ENCODE results near the gene ATXN1. TPM values are rescaled to one million over a fixed set of nuclear protein-coding genes. Genes with fewer than 3 reads are reported as not detected.

The ATXN1 gene
- total and polyA plus RNA-seq, 2 of the 13 experiments (the other 11 are each of a cell fraction or from before 2014, with no cell fraction given): 20.7 to 39.5 TPM

GRCh38 chr6:16721977-16722376, 39.3 kb downstream of the ATXN1 start:
- no peak overlapping the region for H3K27ac ChIP-seq (ENCODE audit: extremely low read length, insufficient read depth, low read length)
- DNase-seq (ENCODE audit: low spot score): no peak
- intact Hi-C loops (cut with micrococcal nuclease; ENCODE audit: unreplicated experiment) (no loop called here), in situ Hi-C loops (cut with HindIII; ENCODE audit: extremely low pct_ligation_motif_present, low pct_unique_long_range_greater_than_20kb) (no loop called here)
- H3K79me2 ChIP-seq (ENCODE audit: insufficient read depth, low read length): peaks cover 69% of the 10 kb centered on the region
- peaks cover 0 to 2% of the 10 kb centered on the region in 2 experiments; a peak in 1 of 5 replicates for H3K36me3 ChIP-seq (replicated peaks in 1 of 2; ENCODE audit: control insufficient read depth in 1 of 2, insufficient read depth in 2 of 2, low read length in 2 of 2)
- TF ChIP-seq ZNF678 (CRISPR knock-in tag; IDR thresholded peaks at IDR 0.05) (no peak), ARNT2 (CRISPR knock-in tag; IDR thresholded peaks at IDR 0.05; ENCODE audit: low read depth) (no peak), RBM22 (optimal IDR thresholded peaks at IDR 0.05; ENCODE audit: low read length) (peak; percentile 63), SMC3 (IDR thresholded peaks at IDR 0.05; ENCODE audit: low read length) (no peak), SP2 (CRISPR knock-in tag; IDR thresholded peaks at IDR 0.05) (no peak), ZNF644 (CRISPR knock-in tag; IDR thresholded peaks at IDR 0.05; ENCODE audit: low read depth) (0 out of 2 replicates have a peak, but pooled peaks have one; percentile 14), HNF4A (CRISPR knock-in tag; IDR thresholded peaks at IDR 0.05) (peak; percentile 21; the same call in 1 of the 2 replicates), ONECUT2 (CRISPR knock-in tag; IDR thresholded peaks at IDR 0.05) (no peak), ZNF513 (CRISPR knock-in tag; conservative IDR thresholded peaks at IDR 0.05) (no peak), PHF21A (CRISPR knock-in tag; IDR thresholded peaks at IDR 0.05) (no peak), CCDC6 (CRISPR knock-in tag; IDR thresholded peaks at IDR 0.05) (no peak), ZEB1 (IDR thresholded peaks at IDR 0.05; ENCODE audit: insufficient replicate concordance, low read depth) (no peak), ZNF879 (CRISPR knock-in tag; IDR thresholded peaks at IDR 0.05) (no peak), ZNF749 (CRISPR knock-in tag; IDR thresholded peaks at IDR 0.05; ENCODE audit: borderline replicate concordance) (no peak), BCLAF1 (IDR thresholded peaks at IDR 0.05) (no peak), HOMEZ (CRISPR knock-in tag; IDR thresholded peaks at IDR 0.05; ENCODE audit: low read depth) (no peak)
- no peak overlapping the region for H3K9ac ChIP-seq (ENCODE audit: insufficient read depth, low read depth, low read length)
- no peak for ATAC-seq
- no peak for FAIRE-seq
- BruUV-seq (replicated peaks): no TSS peak
- POLR2A ChIA-PET: interaction anchor here (2.0 kb wide), 1 partner anchor 23 kb away, joined by 5 read pairs; no protein-coding TSS in a partner anchor
- no peaks in the 10 kb centered on the region for H3K27me3 ChIP-seq (ENCODE audit: control insufficient read depth in 1 of 2, insufficient read depth in 2 of 2, low read length in 2 of 2)
- H3K9me3 ChIP-seq (ENCODE audit: low read length): no peaks in the 10 kb centered on the region
- H3K4me2 ChIP-seq (ENCODE audit: low read depth, low read length): no peak overlapping the region
- H3K4me3 ChIP-seq (replicated peaks in 1 of 3; ENCODE audit: insufficient read depth in 1 of 3, low read depth in 2 of 3, low read length in 3 of 3): no peak overlapping the region
- H4K20me1 ChIP-seq (ENCODE audit: insufficient read depth, low read length): peaks cover 2% of the 10 kb centered on the region; the same call in 1 of the 2 replicates
- no peak overlapping the region for H2AFZ ChIP-seq (ENCODE audit: low read length)
- WGBS (ENCODE audit: low lambda C conversion rate): 96% methylated on average over 5 of the region's 5 CpGs
- peaks cover 86% of the 10 kb centered on the region for H3K4me1 ChIP-seq (ENCODE audit: insufficient read depth, low read length)
- CTCF ChIA-PET (ENCODE audit: low intra/inter-chr PET ratio, low total read pairs): no interaction called here
